B cell (primary cell): ENCODE results near the gene ASCL1. TPM values are rescaled to one million over a fixed set of nuclear protein-coding genes. Genes with fewer than 3 reads are reported as not detected.

Source experiments
- ATAC-seq: fragments of 200-7000 bp; cut with Tn5 transposase; one replicate; pipeline ENCODE4 v1.10.0; 2021; ENCODE audit warnings: low read depth, mild to moderate bottlenecking, moderate number of reproducible peaks, moderate library complexity
- CTCF ChIA-PET: fragments of 350-600 bp; sonication (Branson Sonifier 250); formaldehyde crosslinking; loops from one replicate; lab custom pipeline; 2021; ENCODE audit warnings: antibody characterized with exemption, inconsistent platforms; lab: Charles Lee
- POLR2A ChIA-PET: fragments of 350-600 bp; sonication (Branson Sonifier 250); formaldehyde crosslinking; loops from one replicate; lab custom pipeline; 2021; ENCODE audit warnings: antibody characterized with exemption; lab: Charles Lee
- DNase-seq: peaks from one replicate; pipeline ENCODE4 v3.0.0; 2013
- H2AFZ ChIP-seq: 2 replicates; pipeline ENCODE4 v1.6.1; 2012; ENCODE audit warnings: mild to moderate bottlenecking, low read depth, low read length; ENCODE audit not compliant: insufficient read depth, poor library complexity, severe bottlenecking
- H3K27ac ChIP-seq, 2 donors: 1 replicate in 1 of 2; 2 replicates in 1 of 2; pipeline ENCODE4 v1.5.1; 2012 to 2013; ENCODE audit warnings: low read length in 2 of 2, mild to moderate bottlenecking in 2 of 2, moderate library complexity in 1 of 2
- H3K27me3 ChIP-seq, 4 experiments: fragments of 200-600 bp in 1 of 4; sonication (generic) in 1 of 4; replicated peaks in 1 of 4; 1 replicate in 2 of 4; 2 replicates in 2 of 4; pipeline versions ENCODE4 v1.6.1 to v1.7.0; 2013 to 2016; ENCODE audit warnings: low read length in 3 of 4, mild to moderate bottlenecking in 2 of 4, mixed read lengths in 1 of 4, moderate library complexity in 1 of 4; ENCODE audit not compliant: insufficient read depth in 4 of 4, control insufficient read depth in 3 of 4; ENCODE audit errors: control extremely low read depth in 1 of 4
- H3K36me3 ChIP-seq, 2 experiments: replicated peaks in 1 of 2; 1 replicate in 1 of 2; 2 replicates in 1 of 2; pipeline versions ENCODE4 v1.6.1 to v1.7.1; 2013; ENCODE audit warnings: low read length in 1 of 2; ENCODE audit not compliant: insufficient read depth in 2 of 2, control insufficient read depth in 1 of 2; ENCODE audit errors: control extremely low read depth in 1 of 2, extremely low read depth in 1 of 2
- H3K4me1 ChIP-seq, 2 donors: fragments of 200-600 bp in 1 of 2; sonication (generic) in 1 of 2; 1 replicate in 1 of 2; 2 replicates in 1 of 2; pipeline versions ENCODE4 v1.5.1 to v1.6.1; 2013 to 2017; ENCODE audit warnings: low read length in 2 of 2; ENCODE audit not compliant: control insufficient read depth in 2 of 2, insufficient read depth in 2 of 2
- H3K4me2 ChIP-seq: replicated peaks from 2 replicates; pipeline ENCODE3; 2012; ENCODE audit warnings: mild to moderate bottlenecking, low read depth, low read length; ENCODE audit not compliant: poor library complexity, severe bottlenecking
- H3K4me3 ChIP-seq, 5 experiments: fragments of 200-600 bp in 1 of 5; sonication (generic) in 1 of 5; 1 replicate in 3 of 5; 2 replicates in 2 of 5; pipeline versions ENCODE4 v1.5.1 to v1.7.0; 2011 to 2016; ENCODE audit warnings: low read length in 4 of 5, mild to moderate bottlenecking in 4 of 5, low read depth in 2 of 5, control low read depth in 1 of 5, moderate library complexity in 1 of 5; ENCODE audit not compliant: insufficient read depth in 1 of 5; ENCODE audit errors: control extremely low read depth in 1 of 5, extremely low read depth in 1 of 5
- H3K79me2 ChIP-seq: fragments of 200-600 bp; sonication (generic); one replicate; pipeline ENCODE4 v1.6.0; 2016; ENCODE audit warnings: low read length; ENCODE audit not compliant: control insufficient read depth, insufficient read depth
- H3K9ac ChIP-seq: fragments of 200-600 bp; sonication (generic); 2 replicates; pipeline ENCODE4 v1.6.1; 2017; ENCODE audit warnings: mild to moderate bottlenecking, low read length, moderate library complexity
- H3K9me3 ChIP-seq, 3 donors: one replicate each; pipeline versions ENCODE4 v1.6.1 to v1.7.1; 2013; ENCODE audit warnings: low read length in 2 of 3; ENCODE audit not compliant: control insufficient read depth in 2 of 3, insufficient read depth in 1 of 3; ENCODE audit errors: control extremely low read depth in 1 of 3
- H4K20me1 ChIP-seq: 2 replicates; pipeline ENCODE4 v1.6.0; 2012; ENCODE audit warnings: mild to moderate bottlenecking, low read length; ENCODE audit not compliant: insufficient read depth, control insufficient read depth, poor library complexity, severe bottlenecking
- H3K27ac Mint-ChIP-seq: one replicate; pipeline ENCODE4 v1.8.0; 2021; ENCODE audit warnings: mixed read lengths
- H3K27me3 Mint-ChIP-seq: one replicate; pipeline ENCODE4 v1.8.0; 2021; ENCODE audit warnings: mixed read lengths
- H3K4me1 Mint-ChIP-seq: one replicate; pipeline ENCODE4 v1.8.0; 2021; ENCODE audit warnings: mixed read lengths
- H3K4me3 Mint-ChIP-seq: one replicate; pipeline ENCODE4 v1.8.0; 2021; ENCODE audit warnings: mixed read lengths
- H3K9me3 Mint-ChIP-seq: one replicate; pipeline ENCODE4 v1.8.0; 2022; ENCODE audit warnings: mixed read lengths; ENCODE audit not compliant: insufficient read depth
- EZH2 ChIP-seq: IDR thresholded peaks from 2 replicates; pipeline ENCODE4 v1.6.1; 2012; ENCODE audit warnings: borderline replicate concordance, low read depth, mild to moderate bottlenecking, moderate library complexity, low read length; ENCODE audit not compliant: insufficient read depth, poor library complexity, severe bottlenecking
- WGBS: methylation state at CpG from one replicate; pipeline ENCODE4 v1.1.5; 2013; ENCODE audit warnings: missing lambda C conversion rate; ENCODE audit not compliant: insufficient coverage; 5-methylcytosine and 5-hydroxymethylcytosine counted together
- intact Hi-C: fragments of 100-400 bp; cut with micrococcal nuclease; formaldehyde crosslinking; loops from one replicate; pipeline ENCODE4 v1.10.0; 2022
- polyA plus RNA-seq: library from polyadenylated mRNA; depleted of rRNA; stranded (reverse); fragments of >200 nt; gene quantifications from 2 replicates; pipeline ENCODE4 v1.2.3, GENCODE V29; 2012
- total RNA-seq, 2 donors: library from RNA; stranded (reverse); fragments of 120-200 nt in 1 of 2; gene quantifications; 1 replicate in 1 of 2; 2 replicates in 1 of 2; pipeline versions ENCODE4 v1.2.3 to v1.2.4, GENCODE V29; 2013 to 2022
- TF ChIP-seq, protein P1 (sequence below): fragments of 200-600 bp; IDR thresholded peaks from one replicate; pipeline ENCODE4 v1.8.0; 2022; ENCODE audit warnings: antibody characterized with exemption, mild to moderate bottlenecking

The ASCL1 gene
- total and polyA plus RNA-seq, 2 donors (not counting 1 experiment from before 2014, with no cell fraction given), result not detected

- Mint-ChIP-seq H3K9me3 (no peaks in the 10 kb centered on the region), H3K4me1 (peaks cover 8% of the 10 kb centered on the region), H3K4me3 (peak overlapping the region; percentile 84), H3K27ac (no peak overlapping the region), H3K27me3 (peaks cover 32% of the 10 kb centered on the region)
- peak overlapping the region; percentile 69 for H3K4me2 ChIP-seq
- H3K4me3 ChIP-seq, result no peak overlapping the region
- peaks cover 0 to 15% (median 6%) of the 10 kb centered on the region in 4 experiments for H3K27me3 ChIP-seq
- ChIA-PET POLR2A (no interaction called here), CTCF (interaction anchor here (1.4 kb wide), 1 partner anchor 633 kb away, joined by 3 read pairs; no protein-coding TSS in a partner anchor)
- ATAC-seq (no peak), DNase-seq (no peak)
- H3K9me3 ChIP-seq, result peaks cover 0 to 2% (median 0%) of the 10 kb centered on the region in 3 donors
- intact Hi-C loops, result no loop called here
- H3K4me1 ChIP-seq, result peaks cover 11 to 12% of the 10 kb centered on the region in 2 donors
- TF ChIP-seq, protein P1, sequence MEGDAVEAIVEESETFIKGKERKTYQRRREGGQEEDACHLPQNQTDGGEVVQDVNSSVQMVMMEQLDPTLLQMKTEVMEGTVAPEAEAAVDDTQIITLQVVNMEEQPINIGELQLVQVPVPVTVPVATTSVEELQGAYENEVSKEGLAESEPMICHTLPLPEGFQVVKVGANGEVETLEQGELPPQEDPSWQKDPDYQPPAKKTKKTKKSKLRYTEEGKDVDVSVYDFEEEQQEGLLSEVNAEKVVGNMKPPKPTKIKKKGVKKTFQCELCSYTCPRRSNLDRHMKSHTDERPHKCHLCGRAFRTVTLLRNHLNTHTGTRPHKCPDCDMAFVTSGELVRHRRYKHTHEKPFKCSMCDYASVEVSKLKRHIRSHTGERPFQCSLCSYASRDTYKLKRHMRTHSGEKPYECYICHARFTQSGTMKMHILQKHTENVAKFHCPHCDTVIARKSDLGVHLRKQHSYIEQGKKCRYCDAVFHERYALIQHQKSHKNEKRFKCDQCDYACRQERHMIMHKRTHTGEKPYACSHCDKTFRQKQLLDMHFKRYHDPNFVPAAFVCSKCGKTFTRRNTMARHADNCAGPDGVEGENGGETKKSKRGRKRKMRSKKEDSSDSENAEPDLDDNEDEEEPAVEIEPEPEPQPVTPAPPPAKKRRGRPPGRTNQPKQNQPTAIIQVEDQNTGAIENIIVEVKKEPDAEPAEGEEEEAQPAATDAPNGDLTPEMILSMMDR, result no peak
- no peak for TF ChIP-seq EZH2
- no peaks in the 10 kb centered on the region for H3K36me3 ChIP-seq
- H2AFZ ChIP-seq, result peak overlapping the region; percentile 78
- peak overlapping the region; percentile 58 for H3K9ac ChIP-seq
- 49% methylated on average over 3 of the region's 5 CpGs for whole genome bisulfite sequencing
- H3K79me2 ChIP-seq, result no peaks in the 10 kb centered on the region
- H4K20me1 ChIP-seq, result no peaks in the 10 kb centered on the region
- H3K27ac ChIP-seq, result no peak overlapping the region
Observed at GRCh38 chr12:102916252-102917025, 41.0 kb upstream of the ASCL1 start.
